GM12878 (cell line): Measurements from ENCODE around the gene CCNL1. TPM values are rescaled to one million over a fixed set of nuclear protein-coding genes. Genes with fewer than 3 reads are reported as not detected.

Source experiments
- ATAC-seq: fragments of 200-7000 bp; cut with Tn5 transposase; 3 replicates; pipeline ENCODE4 v1.9.1; 2020; ENCODE audit warnings: mild to moderate bottlenecking, moderate library complexity
- BruUV-seq: library from RNA; stranded (reverse); fragments of 400-500 nt; replicated peaks from 2 replicates; lab custom pipeline; 2021; lab: Mats Ljungman, UMichigan
- CTCF ChIA-PET: fragments of 300-600 bp; sonication (Branson Sonifier 250); formaldehyde crosslinking; extraction: SDS; loops from one replicate; lab custom pipeline; 2021; ENCODE audit warnings: inconsistent platforms; lab: Yijun Ruan, JAX
- POLR2A ChIA-PET: fragments of 350-600 bp; formaldehyde crosslinking; extraction: SDS; loops from one replicate; lab custom pipeline; 2021; ENCODE audit warnings: inconsistent platforms; lab: Charles Lee
- RAD21 ChIA-PET: fragments of 300-600 bp; sonication (Branson Sonifier 250); formaldehyde crosslinking; loops from one replicate; lab custom pipeline; 2023; ENCODE audit warnings: antibody characterized with exemption; ENCODE audit not compliant: unreplicated experiment; lab: Charles Lee
- SMC1A ChIA-PET: fragments of 300-600 bp; sonication (Branson Sonifier 250); formaldehyde crosslinking; loops from one replicate; lab custom pipeline; 2023; ENCODE audit not compliant: unreplicated experiment, uncharacterized antibody; lab: Charles Lee
- DNase-seq: peaks from one replicate; pipeline ENCODE4 v3.0.0-alpha.2; 2011; ENCODE audit warnings: low read depth, low spot score
- FAIRE-seq: peaks from 3 replicates; lab custom pipeline; 2011; peaks lifted over from hg19 to GRCh38; lab: Jason Lieb, UNC
- H2AFZ ChIP-seq: 2 replicates; pipeline ENCODE4 v1.6.0; 2011; ENCODE audit warnings: low read depth, low read length, control low read depth; ENCODE audit not compliant: control insufficient read depth
- H3K27ac ChIP-seq: 2 replicates; pipeline ENCODE4 v1.5.1; 2011; ENCODE audit warnings: control low read depth; ENCODE audit not compliant: control insufficient read depth, insufficient read depth
- H3K27me3 ChIP-seq, 2 experiments: replicated peaks in 1 of 2; 2 replicates each; pipeline versions ENCODE4 v1.6.0 to v1.6.1; 2011; ENCODE audit warnings: low read length in 1 of 2; ENCODE audit not compliant: control insufficient read depth in 2 of 2, insufficient read depth in 2 of 2
- H3K36me3 ChIP-seq, 2 experiments: 2 replicates each; pipeline ENCODE4 v1.5.1; 2011; ENCODE audit warnings: low read length in 1 of 2; ENCODE audit not compliant: control insufficient read depth in 2 of 2, insufficient read depth in 2 of 2
- H3K4me1 ChIP-seq: 2 replicates; pipeline ENCODE4 v1.6.1; 2011; ENCODE audit warnings: mild to moderate bottlenecking, low read length, moderate library complexity, mixed read lengths; ENCODE audit not compliant: control insufficient read depth, insufficient read depth
- H3K4me2 ChIP-seq: 2 replicates; pipeline ENCODE4 v1.6.0; 2011; ENCODE audit warnings: control low read depth; ENCODE audit not compliant: control insufficient read depth, insufficient read depth
- H3K4me3 ChIP-seq: fragments of 200-600 bp; sonication (generic); 2 replicates; pipeline ENCODE4 v1.5.1; 2016
- H3K79me2 ChIP-seq: 2 replicates; pipeline ENCODE4 v1.6.0; 2011; ENCODE audit warnings: low read length; ENCODE audit not compliant: control insufficient read depth, insufficient read depth
- H3K9ac ChIP-seq: 2 replicates; pipeline ENCODE4 v1.8.0; 2011; ENCODE audit warnings: low read length, control low read depth, mixed read lengths; ENCODE audit not compliant: control insufficient read depth, insufficient read depth
- H3K9me3 ChIP-seq: replicated peaks from 3 replicates; pipeline ENCODE4 v1.5.1; 2011; ENCODE audit warnings: mild to moderate bottlenecking, low read length; ENCODE audit not compliant: control insufficient read depth, insufficient read depth
- H4K20me1 ChIP-seq: 2 replicates; pipeline ENCODE4 v1.6.0; 2011; ENCODE audit not compliant: control insufficient read depth, insufficient read depth
- HCFC1 ChIP-seq: fragments of 150-350 bp; IDR thresholded peaks from 2 replicates; pipeline ENCODE4 v1.6.1; 2014; ENCODE audit warnings: low read length
- NRF1 ChIP-seq: conservative IDR thresholded peaks from 2 replicates; pipeline ENCODE4 v1.6.1; 2011; ENCODE audit warnings: mild to moderate bottlenecking, low read depth, low read length, improper control_type of control experiment
- RB1 ChIP-seq: fragments of 450-650 bp; formaldehyde crosslinking; IDR thresholded peaks from 2 replicates; pipeline ENCODE4 v1.6.1; 2017; ENCODE audit warnings: mild to moderate bottlenecking, borderline replicate concordance
- RELA ChIP-seq: fragments of 450-650 bp; IDR thresholded peaks from 2 replicates; pipeline ENCODE4 v1.8.0; 2014; ENCODE audit warnings: borderline replicate concordance; ENCODE audit not compliant: partially characterized antibody
- SREBF1 ChIP-seq: IDR thresholded peaks from 2 replicates; pipeline ENCODE4 v1.6.1; 2012; ENCODE audit warnings: mild to moderate bottlenecking, low read length
- ZBED1 ChIP-seq: IDR thresholded peaks from 2 replicates; pipeline ENCODE4 v1.6.1; 2016; ENCODE audit warnings: borderline replicate concordance
- WGBS: methylation state at CpG from one replicate; pipeline ENCODE4 v1.1.6; 2016; ENCODE audit warnings: low lambda C conversion rate; ENCODE audit not compliant: insufficient replicate concordance, insufficient coverage; ENCODE audit errors: missing lambda C conversion rate; 5-methylcytosine and 5-hydroxymethylcytosine counted together
- in situ Hi-C: fragments of 300-500 bp; cut with MboI; formaldehyde crosslinking; loops from 9 replicates; pipeline ENCODE4 v1.14.3; 2018; ENCODE audit warnings: mixed read lengths
- intact Hi-C: fragments of 100-400 bp; cut with micrococcal nuclease; formaldehyde crosslinking; loops from one replicate; pipeline ENCODE4 v1.14.2; 2022; ENCODE audit not compliant: unreplicated experiment
- polyA plus RNA-seq, 11 experiments: library from polyadenylated mRNA; depleted of rRNA in 4 of 11; unstranded in 6 of 11; stranded (reverse) in 5 of 11; fragments of >200 nt; fragmentation: Nextera tagmentation in 4 of 11; fragmentation: Illumina TruSeq in 1 of 11; extraction: Ambion mirVana in 4 of 11; extraction: Trizol in 1 of 11; gene quantifications; 1 replicate in 1 of 11; 2 replicates in 10 of 11; pipeline versions ENCODE4 v1.2.1 to v1.2.3, GENCODE V29; 2011 to 2016; ENCODE audit warnings: inconsistent platforms in 2 of 11, missing spikeins in 2 of 11, low read depth in 1 of 11
- total RNA-seq, 4 experiments: library from RNA; depleted of rRNA in 3 of 4; stranded (reverse); fragments of >200 nt in 3 of 4; fragmentation: Illumina TruSeq in 1 of 4; extraction: Trizol in 1 of 4; gene quantifications; 2 replicates each; pipeline versions ENCODE4 v1.2.1 to v1.2.3, GENCODE V29; 2013 to 2021
- TF ChIP-seq, protein P1 (sequence below): fragments of 450-650 bp; formaldehyde crosslinking; IDR thresholded peaks from 2 replicates; pipeline ENCODE4 v1.5.0; 2022; ENCODE audit warnings: mild to moderate bottlenecking, missing genetic modification characterization

The CCNL1 gene
- total and polyA plus RNA-seq, 10 of the 15 experiments (the other 5 are each of a cell fraction or from before 2014, with no cell fraction given) = 22.2 to 174 (median 115) TPM

GRCh38 chr3:157132341-157132740 is 27.6 kb downstream of the CCNL1 start (continued):
- TF ChIP-seq SREBF1 (no peak), RELA (no peak), ZBED1 (no peak)
- TF ChIP-seq, protein P1, sequence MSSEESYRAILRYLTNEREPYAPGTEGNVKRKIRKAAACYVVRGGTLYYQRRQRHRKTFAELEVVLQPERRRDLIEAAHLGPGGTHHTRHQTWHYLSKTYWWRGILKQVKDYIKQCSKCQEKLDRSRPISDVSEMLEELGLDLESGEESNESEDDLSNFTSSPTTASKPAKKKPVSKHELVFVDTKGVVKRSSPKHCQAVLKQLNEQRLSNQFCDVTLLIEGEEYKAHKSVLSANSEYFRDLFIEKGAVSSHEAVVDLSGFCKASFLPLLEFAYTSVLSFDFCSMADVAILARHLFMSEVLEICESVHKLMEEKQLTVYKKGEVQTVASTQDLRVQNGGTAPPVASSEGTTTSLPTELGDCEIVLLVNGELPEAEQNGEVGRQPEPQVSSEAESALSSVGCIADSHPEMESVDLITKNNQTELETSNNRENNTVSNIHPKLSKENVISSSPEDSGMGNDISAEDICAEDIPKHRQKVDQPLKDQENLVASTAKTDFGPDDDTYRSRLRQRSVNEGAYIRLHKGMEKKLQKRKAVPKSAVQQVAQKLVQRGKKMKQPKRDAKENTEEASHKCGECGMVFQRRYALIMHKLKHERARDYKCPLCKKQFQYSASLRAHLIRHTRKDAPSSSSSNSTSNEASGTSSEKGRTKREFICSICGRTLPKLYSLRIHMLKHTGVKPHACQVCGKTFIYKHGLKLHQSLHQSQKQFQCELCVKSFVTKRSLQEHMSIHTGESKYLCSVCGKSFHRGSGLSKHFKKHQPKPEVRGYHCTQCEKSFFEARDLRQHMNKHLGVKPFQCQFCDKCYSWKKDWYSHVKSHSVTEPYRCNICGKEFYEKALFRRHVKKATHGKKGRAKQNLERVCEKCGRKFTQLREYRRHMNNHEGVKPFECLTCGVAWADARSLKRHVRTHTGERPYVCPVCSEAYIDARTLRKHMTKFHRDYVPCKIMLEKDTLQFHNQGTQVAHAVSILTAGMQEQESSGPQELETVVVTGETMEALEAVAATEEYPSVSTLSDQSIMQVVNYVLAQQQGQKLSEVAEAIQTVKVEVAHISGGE = no peak
- TF ChIP-seq, all 136 proteins: peak for 0

- FAIRE-seq = no peak
- TF ChIP-seq HCFC1 (no peak), NRF1 (no peak), RB1 (no peak)
- POLR2A ChIA-PET = no interaction called here
- CTCF ChIA-PET = interaction anchor here (0.6 to 32.0 kb wide), 11 partner anchors 13 to 980 kb away, joined by 3 to 939 read pairs (median 3); no protein-coding TSS in a partner anchor
- no peak for ATAC-seq
- H3K27me3 ChIP-seq = no peaks in the 10 kb centered on the region
- no peaks in the 10 kb centered on the region for H3K79me2 ChIP-seq
- no peak for DNase-seq
- no peaks in the 10 kb centered on the region for H4K20me1 ChIP-seq
- 90% methylated on average over 5 of the region's 5 CpGs for WGBS
- in situ Hi-C loops (loop anchor here (25.0 kb wide), 1 partner anchor 970 kb away; no protein-coding TSS in a partner anchor), intact Hi-C loops (no loop called here)
- H3K27ac ChIP-seq = no peak overlapping the region
- no peak overlapping the region for H2AFZ ChIP-seq
- H3K9ac ChIP-seq = no peak overlapping the region
- RAD21 ChIA-PET = interaction anchor here (1.0 to 13.8 kb wide), 3 partner anchors 12 to 40 kb away, joined by 3 to 153 read pairs (median 3); no protein-coding TSS in a partner anchor
- H3K4me2 ChIP-seq = no peak overlapping the region
- no peaks in the 10 kb centered on the region for H3K9me3 ChIP-seq
- H3K36me3 ChIP-seq = no peaks in the 10 kb centered on the region; a peak in 1 of 4 replicates
- BruUV-seq = no TSS peak
- H3K4me3 ChIP-seq = no peak overlapping the region
- peaks cover 36% of the 10 kb centered on the region for H3K4me1 ChIP-seq
- SMC1A ChIA-PET = interaction anchor here (0.7 to 2.0 kb wide), 9 partner anchors 14 to 447 kb away, joined by 3 to 14 read pairs (median 3); no protein-coding TSS in a partner anchor
These were observed 28.1 kb downstream of the CCNL1 start for GRCh38 chr3:157131861-157132260.
